ENCODE data around the gene STK39. TPM values are rescaled to one million over a fixed set of nuclear protein-coding genes. Genes with fewer than 3 reads are reported as not detected.
A peak's percentile ranks its signal among the peaks of the same experiment; 100 is the strongest.

STK39 gene
- total RNA-seq, 1 donor from 2014 or later: 31.9 TPM

DNA sequence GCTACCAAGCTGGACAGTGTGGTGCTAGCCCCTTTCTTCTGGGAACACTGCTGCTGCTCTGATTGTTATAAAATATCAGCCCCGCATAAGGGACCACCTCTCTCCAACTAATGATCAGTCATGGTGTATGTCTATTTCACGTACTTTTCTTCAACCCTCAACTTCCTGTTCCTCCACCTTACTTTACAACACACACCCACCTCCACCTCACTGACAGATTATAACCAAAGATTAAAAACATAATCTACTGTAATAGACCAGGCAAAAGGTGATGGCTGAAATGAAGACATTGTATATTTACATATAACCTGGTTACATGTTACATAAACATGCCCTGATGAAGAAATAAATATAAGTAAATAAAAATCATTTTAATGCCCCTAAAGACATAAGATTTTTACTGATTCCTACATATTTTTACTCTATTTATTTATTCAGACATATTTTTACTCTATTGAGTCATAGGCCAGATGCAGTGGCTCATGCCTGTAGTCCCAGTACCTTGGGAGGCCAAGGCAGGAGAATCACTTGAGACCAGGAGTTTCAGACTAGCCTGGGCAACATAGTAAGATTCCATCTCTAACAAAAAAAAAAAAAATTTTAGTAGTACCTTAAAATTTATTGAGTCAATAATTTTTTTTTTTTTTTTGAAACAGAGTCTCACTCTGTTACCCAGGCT, 12.8 kb downstream of the STK39 start:
- Mint-ChIP-seq H3K36me3 (ENCODE audit: low read depth) (peaks cover 6% of the 10 kb centered on the region), H3K9me3 (ENCODE audit: low read depth) (peaks cover 8% of the 10 kb centered on the region), H3K27me3 (ENCODE audit: low read depth) (no peaks in the 10 kb centered on the region), H3K27ac (ENCODE audit: unreplicated experiment) (peak overlapping the region; percentile 65), H3K4me1 (ENCODE audit: low read depth) (peaks cover 54% of the 10 kb centered on the region), H3K4me3 (ENCODE audit: unreplicated experiment) (no peak overlapping the region)
- TF ChIP-seq, protein P1, sequence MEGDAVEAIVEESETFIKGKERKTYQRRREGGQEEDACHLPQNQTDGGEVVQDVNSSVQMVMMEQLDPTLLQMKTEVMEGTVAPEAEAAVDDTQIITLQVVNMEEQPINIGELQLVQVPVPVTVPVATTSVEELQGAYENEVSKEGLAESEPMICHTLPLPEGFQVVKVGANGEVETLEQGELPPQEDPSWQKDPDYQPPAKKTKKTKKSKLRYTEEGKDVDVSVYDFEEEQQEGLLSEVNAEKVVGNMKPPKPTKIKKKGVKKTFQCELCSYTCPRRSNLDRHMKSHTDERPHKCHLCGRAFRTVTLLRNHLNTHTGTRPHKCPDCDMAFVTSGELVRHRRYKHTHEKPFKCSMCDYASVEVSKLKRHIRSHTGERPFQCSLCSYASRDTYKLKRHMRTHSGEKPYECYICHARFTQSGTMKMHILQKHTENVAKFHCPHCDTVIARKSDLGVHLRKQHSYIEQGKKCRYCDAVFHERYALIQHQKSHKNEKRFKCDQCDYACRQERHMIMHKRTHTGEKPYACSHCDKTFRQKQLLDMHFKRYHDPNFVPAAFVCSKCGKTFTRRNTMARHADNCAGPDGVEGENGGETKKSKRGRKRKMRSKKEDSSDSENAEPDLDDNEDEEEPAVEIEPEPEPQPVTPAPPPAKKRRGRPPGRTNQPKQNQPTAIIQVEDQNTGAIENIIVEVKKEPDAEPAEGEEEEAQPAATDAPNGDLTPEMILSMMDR (IDR thresholded peaks at IDR 0.05): no peak
- DNase-seq (ENCODE audit: low spot score): no peak

- H3K9me3 Mint-ChIP-seq (ENCODE audit: low read depth): peaks cover 8% of the 10 kb centered on the region
- DNase-seq (ENCODE audit: low spot score): no peak
- peak overlapping the region; percentile 65 for H3K27ac Mint-ChIP-seq (ENCODE audit: unreplicated experiment)
- H3K36me3 Mint-ChIP-seq (ENCODE audit: low read depth): peaks cover 6% of the 10 kb centered on the region
- peaks cover 55% of the 10 kb centered on the region for H3K4me1 Mint-ChIP-seq (ENCODE audit: low read depth)
- H3K4me3 Mint-ChIP-seq (ENCODE audit: unreplicated experiment): peak overlapping the region; percentile 4
- TF ChIP-seq, protein P1 (IDR thresholded peaks at IDR 0.05): no peak
- H3K27me3 Mint-ChIP-seq (ENCODE audit: low read depth): no peaks in the 10 kb centered on the region
Observed at GRCh38 chr2:168233726-168234406, 13.5 kb downstream of the STK39 start.

DNA sequence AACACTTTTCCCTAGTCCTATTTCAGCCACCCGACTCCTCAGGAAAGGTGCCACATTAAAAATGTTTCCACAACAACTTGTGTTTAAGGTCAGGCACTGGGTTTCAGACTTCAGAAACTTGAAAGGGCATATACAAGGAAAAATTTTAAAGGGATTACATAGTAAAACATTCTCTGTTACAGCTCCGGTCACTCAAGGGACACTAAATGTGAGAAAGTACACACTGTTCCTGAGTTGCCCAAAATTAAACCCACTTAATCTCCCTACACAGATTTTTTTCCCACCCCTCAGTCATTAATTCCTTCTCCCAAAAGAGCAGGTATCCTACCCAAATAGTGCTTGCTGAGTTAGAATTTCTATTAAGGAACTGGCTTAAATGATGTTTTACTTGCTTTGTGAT, 14.2 kb downstream of the STK39 start:
- Mint-ChIP-seq H3K4me3 (ENCODE audit: unreplicated experiment) (no peak overlapping the region), H3K27me3 (ENCODE audit: low read depth) (no peaks in the 10 kb centered on the region), H3K9me3 (ENCODE audit: low read depth) (peaks cover 8% of the 10 kb centered on the region), H3K27ac (ENCODE audit: unreplicated experiment) (peak overlapping the region; percentile 60), H3K36me3 (ENCODE audit: low read depth) (peaks cover 6% of the 10 kb centered on the region), H3K4me1 (ENCODE audit: low read depth) (peaks cover 55% of the 10 kb centered on the region)
- no peak for DNase-seq (ENCODE audit: low spot score)
- TF ChIP-seq, protein P1 (IDR thresholded peaks at IDR 0.05): no peak

GRCh38 chr2:168231609-168232241, 15.7 kb downstream of the STK39 start:
- Mint-ChIP-seq H3K4me3 (ENCODE audit: unreplicated experiment) (no peak overlapping the region), H3K9me3 (ENCODE audit: low read depth) (peaks cover 8% of the 10 kb centered on the region), H3K36me3 (ENCODE audit: low read depth) (peaks cover 6% of the 10 kb centered on the region), H3K4me1 (ENCODE audit: low read depth) (peaks cover 47% of the 10 kb centered on the region), H3K27ac (ENCODE audit: unreplicated experiment) (no peak overlapping the region), H3K27me3 (ENCODE audit: low read depth) (no peaks in the 10 kb centered on the region)
- no peak for DNase-seq (ENCODE audit: low spot score)
- TF ChIP-seq, protein P1 (IDR thresholded peaks at IDR 0.05): no peak

GRCh38 chr2:168230389-168230788, 17.0 kb downstream of the STK39 start:
- Mint-ChIP-seq H3K27me3 (ENCODE audit: low read depth) (no peaks in the 10 kb centered on the region), H3K36me3 (ENCODE audit: low read depth) (peaks cover 6% of the 10 kb centered on the region), H3K4me1 (ENCODE audit: low read depth) (peaks cover 47% of the 10 kb centered on the region), H3K4me3 (ENCODE audit: unreplicated experiment) (no peak overlapping the region), H3K27ac (ENCODE audit: unreplicated experiment) (peak overlapping the region; percentile 23), H3K9me3 (ENCODE audit: low read depth) (peaks cover 8% of the 10 kb centered on the region)
- DNase-seq (ENCODE audit: low spot score): no peak
- TF ChIP-seq, protein P1 (IDR thresholded peaks at IDR 0.05): no peak

Measured in chondrocyte (in vitro differentiated cells).